GM12892 (cell line): ENCODE measurements around the gene FOXD3.

Experiments used
- DNase-seq: peaks from one replicate; pipeline ENCODE4 v3.0.0; 2011; ENCODE audit not compliant: insufficient read length
- FAIRE-seq: peaks from 2 replicates; lab custom pipeline; 2011; peaks lifted over from hg19 to GRCh38; lab: Jason Lieb, UNC
- POLR2A ChIP-seq: IDR thresholded peaks from 2 replicates; pipeline ENCODE4 v1.6.1; 2011; ENCODE audit warnings: low read depth, low read length, control low read depth
- POLR2AphosphoS5 ChIP-seq: IDR thresholded peaks from 2 replicates; pipeline ENCODE4 v1.6.1; 2011; ENCODE audit warnings: low read depth, low read length, control low read depth
- TAF1 ChIP-seq: IDR thresholded peaks from 2 replicates; pipeline ENCODE4 v1.6.1; 2011; ENCODE audit warnings: low read depth, mild to moderate bottlenecking, control low read depth, low read length, borderline replicate concordance

Gene FOXD3

DNA sequence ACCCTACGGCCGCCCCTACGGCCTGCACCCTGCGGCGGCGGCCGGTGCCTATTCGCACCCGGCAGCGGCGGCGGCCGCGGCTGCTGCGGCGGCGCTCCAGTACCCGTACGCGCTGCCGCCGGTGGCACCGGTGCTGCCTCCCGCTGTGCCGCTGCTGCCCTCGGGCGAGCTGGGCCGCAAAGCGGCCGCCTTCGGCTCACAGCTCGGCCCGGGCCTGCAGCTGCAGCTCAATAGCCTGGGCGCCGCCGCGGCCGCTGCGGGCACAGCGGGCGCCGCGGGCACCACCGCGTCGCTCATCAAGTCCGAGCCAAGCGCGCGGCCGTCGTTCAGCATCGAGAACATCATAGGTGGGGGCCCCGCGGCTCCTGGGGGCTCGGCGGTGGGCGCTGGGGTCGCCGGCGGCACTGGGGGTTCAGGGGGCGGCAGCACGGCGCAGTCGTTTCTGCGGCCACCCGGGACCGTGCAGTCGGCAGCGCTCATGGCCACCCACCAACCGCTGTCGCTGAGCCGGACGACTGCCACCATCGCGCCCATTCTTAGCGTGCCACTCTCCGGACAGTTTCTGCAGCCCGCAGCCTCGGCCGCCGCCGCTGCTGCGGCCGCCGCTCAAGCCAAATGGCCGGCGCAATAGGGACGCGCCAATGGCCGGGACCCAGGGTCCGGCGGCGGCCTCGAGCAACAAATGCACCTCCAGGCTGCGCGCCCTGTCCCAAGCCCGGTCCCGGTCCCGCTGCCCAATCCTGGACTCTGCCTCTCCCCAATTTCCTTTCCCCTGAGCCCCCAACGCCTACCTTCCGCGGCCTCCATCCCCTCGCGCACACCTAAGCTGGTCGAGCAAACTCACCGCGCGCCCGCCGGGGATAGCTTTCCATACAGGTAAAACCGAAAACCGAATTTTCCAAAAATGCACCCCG, 1.8 kb downstream of the FOXD3 start:
- DNase-seq (no peak), FAIRE-seq (no peak)
- TF ChIP-seq POLR2AphosphoS5 (no peak), TAF1 (no peak), POLR2A (no peak)

DNA sequence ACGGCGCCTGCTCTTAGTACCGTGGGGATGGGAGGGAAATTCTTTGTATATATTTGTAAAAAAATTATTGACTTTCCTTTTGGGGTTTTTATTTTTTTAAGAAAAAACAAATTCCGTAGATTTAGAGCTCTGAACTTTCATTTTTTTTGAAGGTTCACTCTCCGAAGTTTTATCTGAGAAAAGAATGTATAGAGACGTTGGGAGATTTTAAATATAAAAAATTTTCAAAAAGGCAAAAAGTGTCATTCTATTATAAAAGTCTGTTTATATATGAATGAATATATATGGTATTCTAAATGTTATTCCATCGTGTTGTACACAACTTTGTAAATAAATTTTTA, 2.4 kb downstream of the FOXD3 start:
- TF ChIP-seq TAF1: no peak
- TF ChIP-seq POLR2A: no peak
- no peak for TF ChIP-seq POLR2AphosphoS5
- DNase-seq (no peak), FAIRE-seq (no peak)

DNA sequence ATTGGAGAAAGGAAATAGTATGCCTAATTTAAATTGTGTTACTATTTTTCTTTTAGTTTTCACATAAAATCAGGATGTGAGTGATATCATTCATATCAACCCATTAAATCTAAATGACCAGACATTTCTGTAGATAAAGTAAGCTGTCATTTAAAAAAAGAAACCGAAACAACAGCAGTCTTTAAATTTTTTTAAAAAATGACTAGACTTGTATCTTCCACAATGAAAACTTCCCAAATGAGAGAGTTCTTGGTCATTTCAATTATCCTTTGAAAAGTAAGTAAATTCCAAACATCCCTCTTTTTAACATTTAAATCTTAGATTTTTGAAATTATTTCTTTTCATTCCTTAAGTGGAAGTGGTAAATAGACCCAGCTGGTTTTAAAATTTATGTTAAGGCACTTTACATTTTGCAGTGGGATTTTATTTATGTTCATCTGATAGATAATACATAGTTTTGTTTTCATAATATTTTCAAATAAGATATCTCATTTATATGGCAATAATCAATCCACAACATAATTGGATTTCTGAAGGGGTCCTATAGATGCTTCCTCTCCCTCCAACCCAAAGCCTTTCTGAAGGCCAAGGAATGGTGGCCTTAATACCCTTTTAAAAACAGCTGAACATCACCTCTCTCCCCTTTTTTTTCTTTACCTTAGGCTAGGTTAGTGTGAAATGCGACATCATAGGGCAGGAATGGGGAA, 3.1 kb downstream of the FOXD3 start:
- no peak for FAIRE-seq
- no peak for DNase-seq
- TF ChIP-seq POLR2A (no peak), TAF1 (no peak), POLR2AphosphoS5 (no peak)

DNA sequence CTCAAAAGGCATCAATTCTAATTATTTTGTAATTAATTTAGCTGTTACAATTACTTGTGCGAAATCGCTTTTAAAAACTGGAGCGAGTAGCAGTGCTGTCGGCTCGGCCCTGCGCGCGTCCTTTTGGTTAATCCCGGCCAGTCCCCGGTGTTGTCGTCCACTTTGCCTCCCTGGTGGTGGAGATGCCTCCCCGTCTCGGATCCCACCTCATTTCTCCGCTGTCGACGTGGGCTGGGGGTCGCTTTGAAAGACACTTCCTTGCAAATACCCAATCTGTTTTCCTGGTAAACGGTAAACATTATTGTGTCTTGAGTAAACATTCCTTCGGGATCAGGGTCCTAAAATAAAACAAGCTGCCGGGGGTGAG, 3.7 kb downstream of the FOXD3 start:
- TF ChIP-seq POLR2A (no peak), TAF1 (no peak), POLR2AphosphoS5 (no peak)
- FAIRE-seq (no peak), DNase-seq (no peak)

DNA sequence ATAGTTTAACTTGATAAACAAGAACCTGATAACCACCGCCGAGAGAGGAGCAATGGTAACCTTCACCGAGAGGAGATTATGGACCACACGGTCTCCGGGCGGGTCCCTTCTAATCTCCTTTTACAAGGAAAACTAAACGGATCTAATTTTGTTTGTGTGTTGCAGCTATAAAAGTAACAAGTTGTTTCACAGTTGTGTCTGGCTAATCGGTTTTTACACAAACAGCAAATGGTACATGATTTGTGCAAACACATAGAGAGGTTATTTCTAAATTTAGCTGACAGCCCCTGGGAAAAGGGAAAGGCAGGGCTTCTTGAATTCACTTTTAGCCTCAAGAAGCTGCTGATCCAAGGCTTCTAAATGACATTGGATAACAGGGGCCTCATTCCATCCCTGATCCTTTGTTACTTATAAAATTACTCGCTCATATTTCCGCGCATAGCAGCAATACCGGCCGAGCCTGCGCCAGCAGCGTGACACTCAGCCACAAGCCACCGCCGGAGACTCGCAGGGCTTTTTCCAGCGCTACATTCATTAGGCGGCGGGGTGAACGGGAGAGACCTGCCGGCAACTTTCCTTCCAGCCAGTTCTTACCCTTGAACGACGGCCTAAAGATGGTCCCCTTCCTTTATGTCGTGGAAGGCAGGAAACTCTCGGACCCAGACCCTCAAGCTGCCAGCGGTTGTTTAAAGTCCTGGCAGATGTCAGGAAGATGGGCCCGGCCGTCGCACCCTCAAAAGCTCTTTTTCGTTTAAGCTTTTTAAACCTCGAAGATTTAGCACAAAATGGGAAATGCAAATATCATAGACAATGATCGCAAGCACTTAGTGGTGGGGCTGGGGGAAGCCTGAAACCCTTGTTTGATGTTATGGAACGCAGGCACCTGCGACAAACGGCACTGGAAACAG, 4.4 kb downstream of the FOXD3 start:
- no peak for TF ChIP-seq POLR2A
- no peak for TF ChIP-seq POLR2AphosphoS5
- no peak for TF ChIP-seq TAF1
- no peak for DNase-seq

DNA sequence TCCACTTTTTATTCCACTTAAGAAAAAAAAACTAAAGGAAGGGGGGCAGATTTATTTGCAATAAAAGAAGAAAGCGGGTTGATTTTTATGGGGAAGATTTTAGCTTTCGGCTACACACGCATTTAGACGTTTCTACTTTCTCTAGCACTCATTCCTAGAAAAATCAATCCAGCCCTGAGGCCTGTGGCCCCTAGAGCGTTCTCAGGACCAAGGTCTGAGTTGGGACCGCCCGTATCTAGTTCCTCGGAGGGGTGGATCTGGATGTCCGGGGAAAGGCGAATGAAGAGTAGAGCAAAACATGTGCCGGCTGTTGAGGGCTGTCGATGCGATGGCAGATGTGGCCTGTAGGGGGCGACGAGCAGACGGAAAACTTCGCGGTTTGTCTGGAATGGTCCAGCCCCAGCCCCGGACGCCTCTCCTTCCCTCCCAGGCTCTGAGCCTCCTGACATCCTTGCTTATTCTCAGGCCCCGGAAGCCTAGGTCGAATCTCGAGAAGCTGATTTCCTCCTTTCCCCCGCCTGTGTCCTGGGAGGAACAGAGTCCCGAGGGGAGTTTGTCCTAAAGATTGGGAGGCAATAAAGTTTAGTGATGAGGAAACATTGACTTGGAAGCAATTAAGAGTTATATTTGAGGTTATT, 5.2 kb downstream of the FOXD3 start:
- TF ChIP-seq POLR2AphosphoS5: no peak
- no peak for TF ChIP-seq TAF1
- TF ChIP-seq POLR2A: no peak
- peak; percentile 85 for FAIRE-seq
- DNase-seq: no peak

More for the DNA sequence above, 4.4 kb downstream of the FOXD3 start:
- FAIRE-seq: no peak

DNA sequence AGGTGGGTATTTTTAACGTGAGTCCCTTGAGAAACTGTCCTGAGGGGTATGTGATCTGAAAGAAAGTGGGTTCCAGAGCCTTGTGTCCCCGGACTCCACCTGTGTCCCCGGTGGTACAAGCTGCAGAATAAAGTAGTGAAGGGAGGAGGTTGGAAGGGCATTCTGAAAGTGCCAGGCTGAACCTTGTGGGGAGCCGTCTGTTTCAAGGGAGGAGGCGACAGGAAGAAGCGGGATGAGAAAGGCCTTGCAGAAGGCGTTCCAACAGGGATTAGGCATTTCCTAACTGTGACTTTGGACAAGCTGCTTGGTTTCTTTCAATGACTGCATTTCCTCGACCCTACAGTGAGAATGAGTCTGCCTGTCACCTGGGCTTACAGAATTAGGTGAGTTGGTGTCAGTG, 5.8 kb downstream of the FOXD3 start:
- no peak for DNase-seq
- no peak for FAIRE-seq
- TF ChIP-seq TAF1 (no peak), POLR2A (no peak), POLR2AphosphoS5 (no peak)

DNA sequence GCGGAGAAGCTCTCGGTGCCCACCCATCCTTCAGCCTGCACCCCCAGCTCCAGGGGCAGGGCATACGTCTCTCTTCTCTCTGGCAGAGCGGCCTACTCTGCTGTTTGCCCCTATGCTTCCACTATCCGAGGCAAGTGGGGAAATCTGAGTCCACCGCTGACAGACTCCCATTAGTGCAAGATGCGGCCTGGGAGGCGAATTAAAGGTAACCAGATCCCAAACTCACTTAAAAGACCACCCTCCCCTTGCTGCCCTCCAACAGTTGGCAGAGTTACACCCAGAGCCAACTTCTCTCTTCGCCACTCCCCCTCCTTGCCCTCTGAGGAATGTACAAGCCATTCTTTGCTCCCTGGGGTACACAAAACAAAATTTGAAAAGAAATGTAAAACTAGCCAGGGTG, 6.4 kb downstream of the FOXD3 start:
- FAIRE-seq (no peak), DNase-seq (no peak)
- TF ChIP-seq POLR2AphosphoS5: no peak
- no peak for TF ChIP-seq POLR2A
- no peak for TF ChIP-seq TAF1

DNA sequence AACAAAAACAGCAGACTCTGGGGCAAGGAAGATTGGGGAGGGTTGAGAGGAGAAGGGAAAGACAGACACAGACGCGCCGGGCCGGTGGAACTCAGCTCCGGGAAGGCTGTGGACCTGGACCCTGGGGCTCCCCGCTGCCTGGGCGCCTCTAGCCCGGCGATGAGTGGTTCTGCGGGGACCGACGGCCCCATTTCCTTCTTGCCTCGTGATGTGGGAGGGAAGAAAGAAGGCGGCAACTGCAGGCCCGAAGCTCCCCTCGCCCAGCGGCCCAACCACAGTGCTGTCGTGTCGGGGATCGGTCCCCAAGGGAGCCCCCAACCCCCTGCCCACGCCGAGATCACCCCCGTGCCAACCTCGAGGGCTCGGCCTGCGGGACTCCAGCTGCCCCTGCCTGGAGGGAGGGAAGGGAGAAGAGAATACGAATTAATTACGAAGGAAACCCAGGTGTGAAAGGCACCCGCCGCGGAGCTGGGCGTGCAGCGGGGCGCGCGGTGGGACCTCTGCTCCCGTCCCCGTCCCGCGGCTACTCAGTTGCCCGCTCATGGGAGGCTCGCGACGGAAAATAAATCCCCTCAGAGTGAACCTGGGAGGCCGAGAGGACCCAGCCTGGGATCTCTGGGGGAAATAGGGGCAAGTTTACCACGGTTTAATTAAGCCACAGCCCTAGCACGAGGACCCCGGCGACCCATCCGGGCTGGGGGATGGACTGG, 7.4 kb downstream of the FOXD3 start:
- TF ChIP-seq POLR2A: no peak
- no peak for TF ChIP-seq POLR2AphosphoS5
- no peak for TF ChIP-seq TAF1
- no peak for DNase-seq
- no peak for FAIRE-seq

DNA sequence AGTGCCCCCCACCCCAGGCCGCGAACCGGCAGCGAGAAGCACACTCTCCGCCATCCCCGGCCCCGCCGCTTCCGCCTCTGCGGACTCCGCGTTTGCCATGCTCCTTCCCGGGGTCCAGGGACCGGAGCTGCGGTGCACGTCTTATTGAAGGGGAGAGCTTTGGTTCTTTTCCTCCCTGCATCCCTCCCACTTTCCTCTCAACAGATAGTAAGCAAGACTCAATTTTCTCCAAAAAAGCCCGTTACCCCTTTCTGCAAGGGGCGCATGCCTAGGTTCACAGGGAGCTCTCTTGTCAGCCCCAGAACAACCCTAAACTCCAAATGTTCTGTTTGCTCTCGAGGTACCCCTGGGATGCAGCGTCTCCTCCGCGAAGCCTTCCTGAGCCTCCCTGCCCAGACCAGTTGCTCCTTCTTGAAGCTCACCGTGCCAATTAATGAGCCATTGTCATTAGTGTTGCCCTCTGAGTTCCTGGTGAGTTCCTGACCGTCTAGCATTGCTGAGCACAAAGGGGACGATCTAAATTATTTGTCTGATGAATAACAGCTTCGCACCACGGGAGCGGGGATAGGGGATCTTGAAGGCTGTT, 8.1 kb downstream of the FOXD3 start:
- TF ChIP-seq POLR2AphosphoS5: no peak
- no peak for TF ChIP-seq TAF1
- no peak for TF ChIP-seq POLR2A
- no peak for FAIRE-seq

More for the DNA sequence above, 8.1 kb downstream of the FOXD3 start:
- DNase-seq: no peak
